ENCODE results near the gene CCT4.
"Not testable (repeated sequence)": the region's sequence is repeated elsewhere in the genome, so short reads cannot be mapped to it uniquely, and the experiment has no call there.

The CCT4 gene

GRCh38 chr2:61862085-61862484 is 26.4 kb downstream of the CCT4 start:
- in situ Hi-C loops (cut with HindIII; ENCODE audit: low pct_unique_long_range_greater_than_20kb, low sequenced_read_pairs), result no loop called here
- no peak for TF ChIP-seq JUND (IDR thresholded peaks at IDR 0.05; ENCODE audit: low read depth)
- no peak for DNase-seq (ENCODE audit: low read depth in 1 of 2, low spot score in 1 of 2)

GRCh38 chr2:61857224-61857623 is 31.2 kb downstream of the CCT4 start:
- no peak for DNase-seq (ENCODE audit: low read depth in 1 of 2, low spot score in 1 of 2)

GRCh38 chr2:61855318-61855613 is 33.2 kb downstream of the CCT4 start:
- TF ChIP-seq JUND (IDR thresholded peaks at IDR 0.05; ENCODE audit: low read depth), result no peak
- in situ Hi-C loops (cut with HindIII; ENCODE audit: low pct_unique_long_range_greater_than_20kb, low sequenced_read_pairs), result no loop called here
- DNase-seq (ENCODE audit: low read depth in 1 of 2, low spot score in 1 of 2), result no peak

More at GRCh38 chr2:61857224-61857623, 31.2 kb downstream of the CCT4 start:
- in situ Hi-C loops (cut with HindIII; ENCODE audit: low pct_unique_long_range_greater_than_20kb, low sequenced_read_pairs), result no loop called here
- no peak for TF ChIP-seq JUND (IDR thresholded peaks at IDR 0.05; ENCODE audit: low read depth)

GRCh38 chr2:61854564-61855317 is 33.7 kb downstream of the CCT4 start:
- in situ Hi-C loops (cut with HindIII; ENCODE audit: low pct_unique_long_range_greater_than_20kb, low sequenced_read_pairs), result no loop called here
- DNase-seq (ENCODE audit: low read depth in 1 of 2, low spot score in 1 of 2), result peak; percentile 66 to 97
- TF ChIP-seq JUND (IDR thresholded peaks at IDR 0.05; ENCODE audit: low read depth), result no peak

DNA sequence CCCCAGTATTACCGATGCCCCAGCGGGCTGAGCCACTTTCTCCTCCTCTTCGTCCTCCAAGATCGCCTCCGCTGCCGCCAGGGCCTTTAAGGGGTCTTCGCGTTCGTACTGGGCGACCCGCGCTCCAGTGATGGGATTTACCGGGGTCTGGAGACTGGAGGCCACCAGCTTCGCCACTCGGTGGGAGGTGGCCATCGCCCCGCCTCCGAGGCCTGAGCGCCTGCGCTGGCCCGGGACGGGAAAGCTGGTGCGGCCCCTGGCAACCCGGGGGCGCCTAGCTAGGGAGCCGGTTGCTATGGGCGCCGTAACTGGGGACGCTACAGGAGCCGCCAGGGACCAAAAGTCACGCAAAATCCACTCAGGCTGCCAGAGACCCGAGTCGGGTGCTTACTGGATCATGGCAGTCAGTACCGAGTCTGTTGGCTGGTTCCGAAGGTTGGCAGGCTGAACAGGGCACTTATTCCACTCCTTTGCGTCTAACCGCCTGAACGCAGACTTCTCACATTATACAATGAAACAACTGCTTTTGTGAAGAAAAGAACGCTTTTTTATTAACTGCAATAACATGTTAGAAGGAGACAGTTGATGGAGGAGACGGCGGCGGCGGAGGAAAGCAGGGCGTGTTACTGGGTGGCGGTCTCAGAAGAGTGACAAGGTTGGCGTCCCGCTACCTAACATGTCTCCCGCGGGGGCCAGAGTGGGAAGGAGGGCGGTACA is 34.5 kb downstream of the CCT4 start, which contains the start of gene FAM161A:
TSS of gene FAM161A (minus strand) at position 214 of the 717 bp plus-strand sequence. CDS start at position 195, 19 bp downstream.
- in situ Hi-C loops (cut with HindIII; ENCODE audit: low pct_unique_long_range_greater_than_20kb, low sequenced_read_pairs), result no loop called here
- no peak for TF ChIP-seq JUND (IDR thresholded peaks at IDR 0.05; ENCODE audit: low read depth)

GRCh38 chr2:61853086-61853846 is 35.2 kb downstream of the CCT4 start:
- DNase-seq (ENCODE audit: low read depth in 1 of 2, low spot score in 1 of 2), result peak; percentile 21 to 52
- in situ Hi-C loops (cut with HindIII; ENCODE audit: low pct_unique_long_range_greater_than_20kb, low sequenced_read_pairs), result no loop called here
- no peak for TF ChIP-seq JUND (IDR thresholded peaks at IDR 0.05; ENCODE audit: low read depth)

More for the DNA sequence above, 34.5 kb downstream of the CCT4 start, which contains the start of gene FAM161A:
- DNase-seq (ENCODE audit: low read depth in 1 of 2, low spot score in 1 of 2), result peak; percentile 16 to 68

GRCh38 chr2:61851270-61851669 is 37.2 kb downstream of the CCT4 start:
- in situ Hi-C loops (cut with HindIII; ENCODE audit: low pct_unique_long_range_greater_than_20kb, low sequenced_read_pairs); DNase-seq (ENCODE audit: low read depth in 1 of 2, low spot score in 1 of 2): not testable (repeated sequence)

- no peak for TF ChIP-seq JUND (IDR thresholded peaks at IDR 0.05; ENCODE audit: low read depth)
- in situ Hi-C loops (cut with HindIII; ENCODE audit: low pct_unique_long_range_greater_than_20kb, low sequenced_read_pairs), result no loop called here
- DNase-seq (ENCODE audit: low read depth in 1 of 2, low spot score in 1 of 2), result no peak
Observed at GRCh38 chr2:61845320-61845719, 43.1 kb downstream of the CCT4 start.

DNA sequence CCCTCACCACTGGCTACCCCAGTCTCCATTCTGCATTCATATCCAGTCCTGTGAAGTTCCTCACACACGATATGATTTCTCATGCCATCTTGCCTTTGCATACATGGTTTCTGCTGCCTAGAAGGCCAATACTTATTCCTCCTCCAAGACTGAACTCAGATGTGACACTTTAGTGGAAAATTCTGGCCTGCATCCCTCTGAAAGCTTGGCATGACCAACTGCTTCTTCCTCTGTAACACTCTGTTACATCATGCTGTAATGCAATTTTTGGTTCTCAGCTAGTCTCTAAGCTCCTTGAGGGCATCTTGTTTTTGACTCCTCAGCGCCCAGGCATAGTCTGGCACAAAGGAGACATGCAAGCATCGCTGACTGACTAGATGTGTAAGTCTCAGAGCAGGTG is 47.2 kb downstream of the CCT4 start:
- no peak for TF ChIP-seq JUND (IDR thresholded peaks at IDR 0.05; ENCODE audit: low read depth)
- in situ Hi-C loops (cut with HindIII; ENCODE audit: low pct_unique_long_range_greater_than_20kb, low sequenced_read_pairs), result no loop called here
- DNase-seq (ENCODE audit: low read depth in 1 of 2, low spot score in 1 of 2), result no peak

- DNase-seq (ENCODE audit: low read depth in 1 of 2, low spot score in 1 of 2), result no peak
- no peak for TF ChIP-seq JUND (IDR thresholded peaks at IDR 0.05; ENCODE audit: low read depth)
- in situ Hi-C loops (cut with HindIII; ENCODE audit: low pct_unique_long_range_greater_than_20kb, low sequenced_read_pairs), result no loop called here
Observed at GRCh38 chr2:61834893-61835292, 53.6 kb downstream of the CCT4 start.

DNA sequence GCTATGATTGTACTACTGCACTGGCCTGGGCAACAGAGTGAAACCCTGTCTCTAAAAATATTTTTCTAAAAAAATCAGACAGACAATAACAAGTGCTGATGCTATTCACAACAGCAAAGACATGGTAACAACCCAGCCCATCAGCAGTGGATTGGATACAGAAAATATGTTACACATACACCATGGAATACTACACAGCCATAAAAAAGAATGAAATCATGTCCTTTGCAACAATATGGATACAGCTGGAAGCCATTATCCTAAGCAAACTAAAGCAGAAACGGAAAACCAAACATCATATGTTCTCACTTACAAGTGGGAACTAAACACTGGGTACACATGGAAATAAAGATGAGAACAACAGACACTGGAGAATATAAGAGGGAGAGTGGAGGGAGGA is 54.5 kb downstream of the CCT4 start:
- DNase-seq (ENCODE audit: low read depth in 1 of 2, low spot score in 1 of 2), result no peak
- in situ Hi-C loops (cut with HindIII; ENCODE audit: low pct_unique_long_range_greater_than_20kb, low sequenced_read_pairs), result no loop called here
- no peak for TF ChIP-seq JUND (IDR thresholded peaks at IDR 0.05; ENCODE audit: low read depth)

- DNase-seq (ENCODE audit: low read depth in 1 of 2, low spot score in 1 of 2), result no peak
- TF ChIP-seq JUND (IDR thresholded peaks at IDR 0.05; ENCODE audit: low read depth), result no peak
- in situ Hi-C loops (cut with HindIII; ENCODE audit: low pct_unique_long_range_greater_than_20kb, low sequenced_read_pairs), result no loop called here
Observed at GRCh38 chr2:61832183-61832841, 56.1 kb downstream of the CCT4 start.

Measured in T47D (cell line).